ENCODE measurements around the gene TP53BP2.

Gene TP53BP2

GRCh38 chr1:223836586-223836985, 9.2 kb downstream of the TP53BP2 start:
- Histone ChIP-seq H3K27ac (ENCODE audit: low read length) (no peak overlapping the region), H3K9ac (ENCODE audit: low read length) (no peak overlapping the region), H3K4me1 (ENCODE audit: low read length) (peaks cover 58% of the 10 kb centered on the region), H3K79me2 (ENCODE audit: low read length) (peaks cover 92% of the 10 kb centered on the region), H2AFZ (ENCODE audit: low read depth, low read length) (no peak overlapping the region), H3K4me3 (ENCODE audit: low read length) (no peak overlapping the region), H3K4me2 (ENCODE audit: low read length) (peak overlapping the region; percentile 88), H4K20me1 (ENCODE audit: insufficient read depth, low read length) (peaks cover 75% of the 10 kb centered on the region), H3K9me3 (ENCODE audit: insufficient read depth, low read length) (no peaks in the 10 kb centered on the region), H3K36me3 (replicated peaks; ENCODE audit: low read depth, low read length) (no peaks in the 10 kb centered on the region), H3K27me3 (ENCODE audit: low read depth, low read length) (no peaks in the 10 kb centered on the region)
- TF ChIP-seq EZH2phosphoT487 (IDR thresholded peaks at IDR 0.05; ENCODE audit: low read depth) = no peak
- no peak for TF ChIP-seq CTCF (IDR thresholded peaks at IDR 0.05; ENCODE audit: low read depth, low read length)

DNA sequence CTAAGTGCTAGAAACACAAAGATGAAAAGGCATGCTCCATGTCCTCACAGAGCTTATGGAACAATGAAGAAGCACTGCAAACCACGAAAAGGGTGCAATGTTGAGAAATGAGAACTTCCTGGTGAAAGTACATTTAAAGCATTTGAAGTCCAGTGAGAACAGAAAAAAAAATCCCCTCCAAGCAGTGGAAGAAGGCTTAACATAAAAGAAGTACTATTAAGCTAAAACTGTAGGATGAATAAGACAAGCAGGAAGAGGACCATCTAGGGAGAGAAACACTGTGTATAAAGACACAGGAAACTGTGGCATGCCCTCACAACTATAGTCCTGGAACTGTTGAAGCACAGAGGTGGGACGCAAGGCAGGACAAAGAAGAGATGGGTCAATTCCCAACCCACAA, 10.0 kb downstream of the TP53BP2 start:
- H3K27ac ChIP-seq (ENCODE audit: low read length) = peak overlapping the region; percentile 94

GRCh38 chr1:223834660-223835263, 11.0 kb downstream of the TP53BP2 start:
- Histone ChIP-seq H3K79me2 (ENCODE audit: low read length) (peaks cover 89% of the 10 kb centered on the region), H4K20me1 (ENCODE audit: insufficient read depth, low read length) (peaks cover 61% of the 10 kb centered on the region), H3K4me2 (ENCODE audit: low read length) (peak overlapping the region; percentile 88), H3K9ac (ENCODE audit: low read length) (peak overlapping the region; percentile 75), H3K27me3 (ENCODE audit: low read depth, low read length) (no peaks in the 10 kb centered on the region), H2AFZ (ENCODE audit: low read depth, low read length) (no peak overlapping the region), H3K27ac (ENCODE audit: low read length) (peak overlapping the region; percentile 94), H3K36me3 (replicated peaks; ENCODE audit: low read depth, low read length) (no peaks in the 10 kb centered on the region), H3K4me1 (ENCODE audit: low read length) (peaks cover 72% of the 10 kb centered on the region), H3K4me3 (ENCODE audit: low read length) (peak overlapping the region; percentile 70), H3K9me3 (ENCODE audit: insufficient read depth, low read length) (no peaks in the 10 kb centered on the region)
- TF ChIP-seq CTCF (IDR thresholded peaks at IDR 0.05; ENCODE audit: low read depth, low read length) (no peak), EZH2phosphoT487 (IDR thresholded peaks at IDR 0.05; ENCODE audit: low read depth) (no peak)

More for the DNA sequence above, 10.0 kb downstream of the TP53BP2 start:
- peaks cover 69% of the 10 kb centered on the region for H4K20me1 ChIP-seq (ENCODE audit: insufficient read depth, low read length)
- H3K36me3 ChIP-seq (replicated peaks; ENCODE audit: low read depth, low read length) = no peaks in the 10 kb centered on the region
- H2AFZ ChIP-seq (ENCODE audit: low read depth, low read length) = no peak overlapping the region
- H3K4me2 ChIP-seq (ENCODE audit: low read length) = peak overlapping the region; percentile 88
- H3K9ac ChIP-seq (ENCODE audit: low read length) = peak overlapping the region; percentile 75
- H3K4me1 ChIP-seq (ENCODE audit: low read length) = peaks cover 63% of the 10 kb centered on the region
- peak overlapping the region; percentile 70 for H3K4me3 ChIP-seq (ENCODE audit: low read length)
- H3K27me3 ChIP-seq (ENCODE audit: low read depth, low read length) = no peaks in the 10 kb centered on the region
- peaks cover 89% of the 10 kb centered on the region for H3K79me2 ChIP-seq (ENCODE audit: low read length)
- TF ChIP-seq CTCF (IDR thresholded peaks at IDR 0.05; ENCODE audit: low read depth, low read length) (no peak), EZH2phosphoT487 (IDR thresholded peaks at IDR 0.05; ENCODE audit: low read depth) (no peak)
- no peaks in the 10 kb centered on the region for H3K9me3 ChIP-seq (ENCODE audit: insufficient read depth, low read length)

DNA sequence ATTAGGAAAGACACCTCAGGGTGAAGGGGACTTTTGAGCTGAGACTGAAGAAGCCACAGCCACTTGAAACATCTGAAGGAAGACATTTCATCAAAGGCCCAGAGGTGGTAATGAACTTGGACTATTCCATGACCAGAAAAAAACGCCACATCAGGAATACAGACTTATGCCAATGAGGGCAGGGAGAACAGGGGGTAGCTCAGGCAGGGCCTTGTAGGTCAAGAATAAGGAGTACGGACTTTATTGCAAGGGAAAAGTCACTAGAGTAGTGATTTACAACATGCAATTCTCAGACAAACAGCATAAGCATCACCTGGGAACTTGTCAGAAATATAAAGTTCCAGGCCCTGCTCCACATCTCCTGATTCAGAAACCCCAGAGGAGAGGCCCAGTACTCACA, 11.8 kb downstream of the TP53BP2 start:
- peak overlapping the region; percentile 75 for H3K9ac ChIP-seq (ENCODE audit: low read length)
- no peak overlapping the region for H2AFZ ChIP-seq (ENCODE audit: low read depth, low read length)
- no peaks in the 10 kb centered on the region for H3K27me3 ChIP-seq (ENCODE audit: low read depth, low read length)
- H4K20me1 ChIP-seq (ENCODE audit: insufficient read depth, low read length) = peaks cover 54% of the 10 kb centered on the region
- no peaks in the 10 kb centered on the region for H3K9me3 ChIP-seq (ENCODE audit: insufficient read depth, low read length)
- peak overlapping the region; percentile 94 for H3K27ac ChIP-seq (ENCODE audit: low read length)
- H3K4me3 ChIP-seq (ENCODE audit: low read length) = peak overlapping the region; percentile 70
- H3K36me3 ChIP-seq (replicated peaks; ENCODE audit: low read depth, low read length) = no peaks in the 10 kb centered on the region
- H3K4me2 ChIP-seq (ENCODE audit: low read length) = peak overlapping the region; percentile 88
- H3K79me2 ChIP-seq (ENCODE audit: low read length) = peaks cover 89% of the 10 kb centered on the region
- no peak for TF ChIP-seq EZH2phosphoT487 (IDR thresholded peaks at IDR 0.05; ENCODE audit: low read depth)
- TF ChIP-seq CTCF (IDR thresholded peaks at IDR 0.05; ENCODE audit: low read depth, low read length) = no peak
- H3K4me1 ChIP-seq (ENCODE audit: low read length) = peaks cover 80% of the 10 kb centered on the region

Data from OCI-LY3 (cell line).